ENCODE results near the gene ERN2. TPM values are rescaled to one million over a fixed set of nuclear protein-coding genes. Genes with fewer than 3 reads are reported as not detected.

The ERN2 gene
- total RNA-seq, 6 experiments from 2014 or later, result not detected

DNA sequence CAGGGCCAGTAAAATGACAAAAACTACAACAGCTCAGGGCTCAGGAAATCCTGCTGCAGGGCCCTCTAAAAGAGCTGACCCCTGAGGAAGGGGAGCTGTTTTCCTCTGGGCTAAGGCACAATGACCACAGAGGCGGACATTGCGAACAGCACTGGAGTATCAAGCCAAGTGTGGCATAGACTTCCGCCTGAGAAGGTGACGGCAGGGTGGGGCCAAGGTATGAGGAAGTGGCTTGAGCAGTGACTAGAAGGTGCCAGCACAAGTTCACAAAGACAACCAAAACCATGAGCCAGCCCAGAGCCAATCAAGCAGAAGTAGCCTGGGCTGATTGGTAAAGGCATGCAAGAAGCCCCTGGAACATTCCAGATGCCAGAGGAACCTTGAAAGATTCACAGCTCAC is 13.9 kb downstream of the ERN2 start:
- no peak for DNase-seq
- H3K9me3 Mint-ChIP-seq, result peaks cover 10% of the 10 kb centered on the region
- no peak overlapping the region for H3K4me3 Mint-ChIP-seq
- no peak overlapping the region for H3K27ac Mint-ChIP-seq
- TF ChIP-seq, protein P1, sequence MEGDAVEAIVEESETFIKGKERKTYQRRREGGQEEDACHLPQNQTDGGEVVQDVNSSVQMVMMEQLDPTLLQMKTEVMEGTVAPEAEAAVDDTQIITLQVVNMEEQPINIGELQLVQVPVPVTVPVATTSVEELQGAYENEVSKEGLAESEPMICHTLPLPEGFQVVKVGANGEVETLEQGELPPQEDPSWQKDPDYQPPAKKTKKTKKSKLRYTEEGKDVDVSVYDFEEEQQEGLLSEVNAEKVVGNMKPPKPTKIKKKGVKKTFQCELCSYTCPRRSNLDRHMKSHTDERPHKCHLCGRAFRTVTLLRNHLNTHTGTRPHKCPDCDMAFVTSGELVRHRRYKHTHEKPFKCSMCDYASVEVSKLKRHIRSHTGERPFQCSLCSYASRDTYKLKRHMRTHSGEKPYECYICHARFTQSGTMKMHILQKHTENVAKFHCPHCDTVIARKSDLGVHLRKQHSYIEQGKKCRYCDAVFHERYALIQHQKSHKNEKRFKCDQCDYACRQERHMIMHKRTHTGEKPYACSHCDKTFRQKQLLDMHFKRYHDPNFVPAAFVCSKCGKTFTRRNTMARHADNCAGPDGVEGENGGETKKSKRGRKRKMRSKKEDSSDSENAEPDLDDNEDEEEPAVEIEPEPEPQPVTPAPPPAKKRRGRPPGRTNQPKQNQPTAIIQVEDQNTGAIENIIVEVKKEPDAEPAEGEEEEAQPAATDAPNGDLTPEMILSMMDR (IDR thresholded peaks at IDR 0.05), result no peak
- peaks cover 11% of the 10 kb centered on the region; the same call in 1 of the 2 replicates for H3K36me3 Mint-ChIP-seq (ENCODE audit: low read depth)
- H3K27me3 Mint-ChIP-seq (ENCODE audit: insufficient read depth), result peaks cover 1% of the 10 kb centered on the region; the same call in 1 of the 2 replicates
- H3K4me1 Mint-ChIP-seq (ENCODE audit: low read depth), result peaks cover 8% of the 10 kb centered on the region

DNA sequence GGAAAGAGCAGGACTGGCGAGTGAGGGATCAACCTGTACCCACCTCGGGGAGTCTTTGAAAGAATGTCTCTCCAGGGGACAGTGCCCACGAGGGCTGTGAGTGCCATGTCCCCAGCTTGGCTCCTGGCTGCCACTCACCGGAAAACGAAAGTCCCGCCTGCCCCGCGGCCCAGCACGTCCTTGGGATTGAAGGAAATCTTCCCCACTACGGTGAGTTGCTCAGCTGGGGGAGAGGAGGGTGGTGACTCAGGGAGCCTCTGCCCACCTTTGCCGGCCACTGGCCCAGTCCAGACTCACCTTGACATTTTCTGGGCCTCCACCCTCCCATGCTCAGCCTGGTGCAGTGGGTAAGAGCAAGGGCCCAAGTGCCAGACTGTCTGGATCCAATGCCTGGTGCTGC is 17.3 kb downstream of the ERN2 start:
- no peaks in the 10 kb centered on the region for H3K9me3 Mint-ChIP-seq
- TF ChIP-seq, protein P1 (IDR thresholded peaks at IDR 0.05), result no peak
- H3K27me3 Mint-ChIP-seq (ENCODE audit: insufficient read depth), result peaks cover 1% of the 10 kb centered on the region; the same call in 1 of the 2 replicates
- no peak overlapping the region for H3K27ac Mint-ChIP-seq
- no peak for DNase-seq
- no peak overlapping the region for H3K4me3 Mint-ChIP-seq
- peaks cover 6% of the 10 kb centered on the region; the same call in 1 of the 2 replicates for H3K36me3 Mint-ChIP-seq (ENCODE audit: low read depth)
- H3K4me1 Mint-ChIP-seq (ENCODE audit: low read depth), result peaks cover 13% of the 10 kb centered on the region

DNA sequence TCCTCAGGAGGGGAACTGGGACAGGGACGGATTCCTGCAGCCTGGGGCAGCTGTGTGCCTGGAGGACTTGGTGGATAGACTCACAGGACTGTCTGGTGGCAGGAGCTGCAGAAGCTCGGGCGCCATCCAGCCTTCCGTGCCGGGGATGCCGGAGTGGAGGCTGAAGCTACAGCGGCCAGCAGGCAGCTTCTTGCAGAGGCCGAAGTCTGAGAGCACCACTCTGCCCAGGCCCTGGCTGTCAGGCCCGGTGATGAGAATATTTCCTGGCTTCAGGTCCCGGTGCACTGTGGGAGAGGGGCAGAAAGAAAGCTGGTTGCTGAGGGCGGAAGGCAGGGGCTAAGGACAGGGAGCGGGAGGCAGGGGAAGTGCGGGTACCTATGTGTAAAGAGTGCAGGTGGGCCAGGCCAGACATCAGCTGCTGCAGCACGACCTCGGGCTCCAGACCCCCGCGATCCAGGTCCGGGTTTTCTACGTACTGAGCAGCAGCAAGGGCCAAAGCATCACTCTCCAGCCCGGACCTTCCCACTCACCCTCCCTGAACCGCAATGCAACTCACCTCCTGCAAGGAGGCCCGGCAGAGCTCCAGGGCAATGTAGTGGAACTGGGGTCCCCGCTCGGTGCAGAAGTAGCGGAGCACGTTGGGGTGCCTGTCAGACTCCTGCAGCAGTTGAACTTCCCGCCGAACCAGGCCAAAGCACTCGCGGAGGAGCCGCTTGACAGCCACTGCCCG is 18.2 kb downstream of the ERN2 start:
- peak overlapping the region; percentile 33; the same call in 1 of the 2 replicates for H3K4me3 Mint-ChIP-seq
- no peak overlapping the region; the same call in 1 of the 2 replicates for H3K27ac Mint-ChIP-seq
- peaks cover 13% of the 10 kb centered on the region for H3K4me1 Mint-ChIP-seq (ENCODE audit: low read depth)
- H3K36me3 Mint-ChIP-seq (ENCODE audit: low read depth), result peaks cover 8% of the 10 kb centered on the region
- no peak for DNase-seq
- TF ChIP-seq, protein P1 (IDR thresholded peaks at IDR 0.05), result no peak
- H3K27me3 Mint-ChIP-seq (ENCODE audit: insufficient read depth), result peaks cover 1% of the 10 kb centered on the region; the same call in 1 of the 2 replicates
- H3K9me3 Mint-ChIP-seq, result no peaks in the 10 kb centered on the region

DNA sequence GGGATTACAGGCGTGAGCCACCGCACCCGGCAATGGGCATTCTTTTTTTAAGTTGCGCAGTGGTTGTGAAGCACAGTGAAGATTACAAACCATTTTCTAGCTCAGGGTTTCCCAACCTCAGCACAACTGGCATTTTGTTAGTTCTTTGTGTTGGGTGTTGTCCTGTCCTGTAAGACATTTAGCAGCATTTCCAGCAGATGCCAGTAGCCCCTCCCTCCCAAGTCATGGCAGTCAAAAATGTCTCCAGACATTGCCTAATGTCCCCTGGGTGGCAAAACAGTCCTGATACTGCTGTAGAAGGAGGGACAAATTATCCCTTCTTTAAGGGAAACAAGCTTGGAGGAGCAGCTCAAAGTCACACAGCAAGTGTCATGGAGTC is 18.8 kb downstream of the ERN2 start:
- TF ChIP-seq, protein P1 (IDR thresholded peaks at IDR 0.05), result no peak
- H3K4me3 Mint-ChIP-seq, result no peak overlapping the region
- H3K36me3 Mint-ChIP-seq (ENCODE audit: low read depth), result peaks cover 14% of the 10 kb centered on the region
- H3K9me3 Mint-ChIP-seq, result no peaks in the 10 kb centered on the region
- DNase-seq, result no peak
- no peak overlapping the region for H3K27ac Mint-ChIP-seq
- H3K27me3 Mint-ChIP-seq (ENCODE audit: insufficient read depth), result peaks cover 1% of the 10 kb centered on the region; the same call in 1 of the 2 replicates
- peaks cover 13% of the 10 kb centered on the region for H3K4me1 Mint-ChIP-seq (ENCODE audit: low read depth)

DNA sequence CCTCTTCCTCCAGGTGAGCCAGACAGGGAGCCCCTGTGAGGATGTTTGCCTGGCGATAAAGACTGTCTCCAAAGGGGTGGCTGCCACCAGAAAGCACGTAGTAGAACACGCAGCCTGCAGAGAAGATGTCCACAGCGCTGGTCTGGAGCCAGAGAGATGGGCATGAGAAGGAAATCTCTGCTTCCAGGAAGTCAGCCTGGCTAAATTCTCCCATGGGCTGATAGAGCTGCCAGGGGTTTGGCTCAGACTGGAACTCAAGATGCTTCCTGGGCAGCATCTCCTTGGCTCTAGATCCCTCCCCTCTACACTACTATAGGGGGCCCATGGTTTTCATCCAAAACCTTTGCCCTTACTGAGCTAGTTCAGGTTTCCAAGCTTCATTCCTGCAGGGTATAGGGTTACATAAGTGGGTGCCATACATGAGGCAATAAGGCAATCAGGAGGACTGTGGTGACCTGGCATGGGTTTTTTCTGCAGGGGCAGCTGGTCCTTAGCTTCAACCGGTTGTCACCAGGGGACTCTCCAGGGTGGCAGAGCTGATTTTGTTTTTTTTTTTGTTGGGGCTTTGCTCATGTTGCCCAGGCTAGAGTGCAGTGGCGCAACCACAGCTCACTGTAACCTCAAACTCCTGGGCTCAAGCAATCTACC is 20.7 kb downstream of the ERN2 start:
- Mint-ChIP-seq H3K36me3 (ENCODE audit: low read depth) (peaks cover 32% of the 10 kb centered on the region), H3K4me1 (ENCODE audit: low read depth) (peaks cover 13% of the 10 kb centered on the region), H3K4me3 (no peak overlapping the region), H3K27me3 (ENCODE audit: insufficient read depth) (peaks cover 3% of the 10 kb centered on the region; the same call in 1 of the 2 replicates), H3K27ac (peak overlapping the region; percentile 51; the same call in 1 of the 2 replicates), H3K9me3 (no peaks in the 10 kb centered on the region)
- no peak for DNase-seq
- TF ChIP-seq, protein P1 (IDR thresholded peaks at IDR 0.05), result no peak

All from HFFc6 (cell line).